Thyroid gland (tissue), 4 donors: Measurements from ENCODE around the gene SLC15A1. TPM values are rescaled to one million over a fixed set of nuclear protein-coding genes. Genes with fewer than 3 reads are reported as not detected.

Experiments used
- DNase-seq, 2 donors: peaks; one replicate each; pipeline ENCODE4 v3.0.0-alpha.2; 2019
- H3K27ac ChIP-seq, 3 donors: fragments of 200-600 bp; sonication (generic); 1 replicate in 2 of 3; 2 replicates in 1 of 3; pipeline ENCODE4 v1.5.1; 2016 to 2019; ENCODE audit warnings: mild to moderate bottlenecking in 1 of 3, moderate library complexity in 1 of 3
- H3K27me3 ChIP-seq: fragments of 200-600 bp; sonication (generic); one replicate; pipeline ENCODE4 v1.5.1; 2019
- H3K36me3 ChIP-seq, 2 donors: fragments of 200-600 bp; sonication (generic); one replicate each; pipeline ENCODE4 v1.5.1; 2016 to 2019
- H3K4me1 ChIP-seq, 2 donors: fragments of 200-600 bp; sonication (generic); one replicate each; pipeline ENCODE4 v1.5.1; 2017 to 2019
- H3K4me3 ChIP-seq, 3 donors: fragments of 200-600 bp; sonication (generic); replicated peaks in 1 of 3; 1 replicate in 2 of 3; 2 replicates in 1 of 3; pipeline ENCODE4 v1.5.1; 2016; ENCODE audit warnings: mild to moderate bottlenecking in 1 of 3
- H3K9me3 ChIP-seq: fragments of 200-600 bp; sonication (generic); one replicate; pipeline ENCODE4 v1.5.1; 2017
- CTCF ChIP-seq, 6 experiments: fragments of 200-600 bp in 3 of 6; fragments of 450-650 bp in 3 of 6; sonication (generic) in 3 of 6; IDR thresholded peaks; one replicate each; pipeline ENCODE4 v1.5.1; 2016 to 2019; ENCODE audit warnings: antibody characterized with exemption in 6 of 6, mild to moderate bottlenecking in 2 of 6, inconsistent platforms in 1 of 6, moderate library complexity in 1 of 6
- POLR2A ChIP-seq, 2 donors: fragments of 450-650 bp; IDR thresholded peaks; one replicate each; pipeline ENCODE4 v1.6.1; 2017; ENCODE audit warnings: antibody characterized with exemption in 2 of 2, mild to moderate bottlenecking in 2 of 2, moderate library complexity in 1 of 2
- WGBS, 2 donors: methylation state at CpG; one replicate each; pipeline ENCODE4 v1.1.5; 2017; 5-methylcytosine and 5-hydroxymethylcytosine counted together
- intact Hi-C: fragments of 100-400 bp; cut with DNase I; formaldehyde crosslinking; loops from one replicate; pipeline ENCODE4 v1.15.1; 2023
- total RNA-seq, 4 donors: library from RNA; depleted of rRNA; stranded (reverse); fragments of >200 nt; gene quantifications; one replicate each; pipeline ENCODE4 v1.2.3, GENCODE V29; 2016

Gene SLC15A1
- total RNA-seq, 4 donors from 2014 or later: 0.33 TPM; not detected in 3

GRCh38 chr13:98652721-98653462, 99.6 kb downstream of the SLC15A1 start:
- peaks cover 5 to 18% of the 10 kb centered on the region in 2 donors for H3K4me1 ChIP-seq
- no peaks in the 10 kb centered on the region for H3K36me3 ChIP-seq
- no peak overlapping the region for H3K4me3 ChIP-seq
- no peak for DNase-seq
- H3K27me3 ChIP-seq: no peaks in the 10 kb centered on the region
- H3K9me3 ChIP-seq: no peaks in the 10 kb centered on the region
- intact Hi-C loops: loop anchor here (5.0 to 10.0 kb wide), 3 partner anchors 68 to 206 kb away; no protein-coding TSS in a partner anchor
- TF ChIP-seq CTCF (IDR thresholded peaks at IDR 0.05) (no peak), POLR2A (IDR thresholded peaks at IDR 0.05) (no peak)
- H3K27ac ChIP-seq: no peak overlapping the region
- 44 to 47% methylated on average over 4 of the region's 4 CpGs for WGBS, 2 donors

GRCh38 chr13:98652276-98652675, 100.2 kb downstream of the SLC15A1 start:
- 74 to 75% methylated on average over 2 of the region's 2 CpGs for WGBS, 2 donors
- Histone ChIP-seq H3K36me3 (no peaks in the 10 kb centered on the region), H3K27ac (no peak overlapping the region), H3K4me3 (no peak overlapping the region), H3K27me3 (no peaks in the 10 kb centered on the region), H3K4me1 (peaks cover 0 to 12% of the 10 kb centered on the region in 2 donors), H3K9me3 (no peaks in the 10 kb centered on the region)
- intact Hi-C loops: loop anchor here (5.0 to 10.0 kb wide), 3 partner anchors 67 to 205 kb away; no protein-coding TSS in a partner anchor
- DNase-seq: no peak
- TF ChIP-seq POLR2A (IDR thresholded peaks at IDR 0.05): no peak
- TF ChIP-seq CTCF (IDR thresholded peaks at IDR 0.05): no peak

GRCh38 chr13:98651744-98652143, 100.7 kb downstream of the SLC15A1 start:
- 83 to 90% methylated on average over 6 of the region's 6 CpGs for WGBS, 2 donors
- no peak overlapping the region for H3K4me3 ChIP-seq
- intact Hi-C loops: loop anchor here (5.0 to 10.0 kb wide), 3 partner anchors 67 to 204 kb away; no protein-coding TSS in a partner anchor

DNA sequence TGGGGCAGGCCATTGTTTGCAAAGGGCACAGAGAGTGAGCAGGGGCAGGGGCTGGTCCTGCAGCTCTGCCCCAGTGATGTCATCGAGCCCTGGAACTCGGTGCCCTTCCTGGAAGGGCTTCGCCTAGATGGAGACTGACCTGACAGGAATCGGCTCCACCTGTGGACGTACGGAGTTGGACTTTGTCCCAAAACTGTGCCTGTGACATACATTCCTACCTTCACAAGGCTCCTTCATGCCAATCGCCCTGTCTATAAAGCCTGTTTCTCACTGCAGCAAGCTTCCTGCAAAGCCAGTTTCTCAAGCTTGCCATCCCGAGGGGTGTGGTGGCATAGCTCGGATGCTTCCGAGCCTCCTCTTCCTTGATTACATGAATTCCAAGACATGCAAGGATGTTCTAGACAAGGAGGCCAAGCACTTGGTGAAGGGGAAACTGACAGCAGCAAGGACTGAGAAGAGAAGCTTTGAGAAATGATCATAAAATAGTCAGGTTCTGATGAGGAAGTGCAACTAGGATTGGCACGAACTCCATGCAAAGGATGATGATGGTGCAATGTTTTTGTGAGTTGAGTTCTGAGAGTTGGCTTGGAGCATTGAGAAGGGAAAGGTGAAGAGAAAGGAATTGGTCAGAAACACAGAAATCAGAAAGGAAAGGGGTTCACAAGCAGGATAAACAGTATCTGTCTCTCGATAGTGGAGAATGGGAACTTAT, 101.9 kb downstream of the SLC15A1 start:
- no peak for DNase-seq
- H3K27ac ChIP-seq: no peak overlapping the region

More at GRCh38 chr13:98651744-98652143, 100.7 kb downstream of the SLC15A1 start:
- Histone ChIP-seq H3K4me1 (peaks cover 0 to 7% of the 10 kb centered on the region in 2 donors), H3K9me3 (no peaks in the 10 kb centered on the region), H3K27me3 (no peaks in the 10 kb centered on the region), H3K27ac (no peak overlapping the region), H3K36me3 (no peaks in the 10 kb centered on the region)
- TF ChIP-seq CTCF (IDR thresholded peaks at IDR 0.05) (no peak), POLR2A (IDR thresholded peaks at IDR 0.05) (no peak)
- DNase-seq: no peak

More for the DNA sequence above, 101.9 kb downstream of the SLC15A1 start:
- no peak overlapping the region for H3K4me3 ChIP-seq
- no peak for TF ChIP-seq CTCF (IDR thresholded peaks at IDR 0.05)
- no peak for TF ChIP-seq POLR2A (IDR thresholded peaks at IDR 0.05)
- H3K36me3 ChIP-seq: no peaks in the 10 kb centered on the region
- H3K9me3 ChIP-seq: no peaks in the 10 kb centered on the region
- WGBS, 2 donors: 86 to 88% methylated on average over 10 to 12 of the region's 12 CpGs
- intact Hi-C loops: loop anchor here (5.0 to 10.0 kb wide), 3 partner anchors 66 to 203 kb away; no protein-coding TSS in a partner anchor
- no peaks in the 10 kb centered on the region for H3K27me3 ChIP-seq
- peaks cover 0 to 7% of the 10 kb centered on the region in 2 donors for H3K4me1 ChIP-seq
